ENCODE data around the gene NHEJ1.
A peak's percentile ranks its signal among the peaks of the same experiment; 100 is the strongest.

DNA sequence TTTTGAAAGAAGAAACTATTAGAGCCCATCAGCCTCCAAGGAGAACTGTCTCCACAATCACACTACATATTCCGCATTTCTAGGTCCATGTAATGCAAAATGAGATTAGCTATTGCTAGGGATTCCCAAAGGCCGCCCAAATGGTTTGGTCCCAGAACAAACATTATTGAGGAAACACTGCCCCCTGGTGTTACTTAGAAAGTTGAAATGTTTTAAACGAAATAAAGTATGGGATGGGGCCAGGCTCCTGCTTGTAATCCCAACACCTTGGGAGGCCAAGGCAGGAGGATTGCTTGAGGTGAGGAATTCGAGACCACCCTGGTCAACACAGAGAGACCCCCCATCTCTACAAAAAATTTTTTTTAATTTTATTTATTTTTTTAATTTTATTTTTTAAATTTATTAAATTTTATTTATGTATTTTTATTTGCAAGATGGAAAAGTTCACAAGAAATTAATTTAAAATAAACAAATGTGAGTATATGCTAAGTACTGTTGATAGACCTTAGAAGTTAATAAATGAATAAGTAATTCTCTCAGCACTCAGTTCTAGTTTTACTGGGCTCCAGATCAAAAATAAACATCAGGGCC is 5.5 kb downstream of the NHEJ1 start:
- no peak for TF ChIP-seq POLR2A (IDR thresholded peaks at IDR 0.05)
- TF ChIP-seq, protein P1, sequence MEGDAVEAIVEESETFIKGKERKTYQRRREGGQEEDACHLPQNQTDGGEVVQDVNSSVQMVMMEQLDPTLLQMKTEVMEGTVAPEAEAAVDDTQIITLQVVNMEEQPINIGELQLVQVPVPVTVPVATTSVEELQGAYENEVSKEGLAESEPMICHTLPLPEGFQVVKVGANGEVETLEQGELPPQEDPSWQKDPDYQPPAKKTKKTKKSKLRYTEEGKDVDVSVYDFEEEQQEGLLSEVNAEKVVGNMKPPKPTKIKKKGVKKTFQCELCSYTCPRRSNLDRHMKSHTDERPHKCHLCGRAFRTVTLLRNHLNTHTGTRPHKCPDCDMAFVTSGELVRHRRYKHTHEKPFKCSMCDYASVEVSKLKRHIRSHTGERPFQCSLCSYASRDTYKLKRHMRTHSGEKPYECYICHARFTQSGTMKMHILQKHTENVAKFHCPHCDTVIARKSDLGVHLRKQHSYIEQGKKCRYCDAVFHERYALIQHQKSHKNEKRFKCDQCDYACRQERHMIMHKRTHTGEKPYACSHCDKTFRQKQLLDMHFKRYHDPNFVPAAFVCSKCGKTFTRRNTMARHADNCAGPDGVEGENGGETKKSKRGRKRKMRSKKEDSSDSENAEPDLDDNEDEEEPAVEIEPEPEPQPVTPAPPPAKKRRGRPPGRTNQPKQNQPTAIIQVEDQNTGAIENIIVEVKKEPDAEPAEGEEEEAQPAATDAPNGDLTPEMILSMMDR (IDR thresholded peaks at IDR 0.05) = peak; percentile 49 to 77 (median 56)
- no peak for TF ChIP-seq EP300 (IDR thresholded peaks at IDR 0.05)

All from ovary (tissue), 3 donors.